Measurements from ENCODE around the gene TOPBP1. TPM values are rescaled to one million over a fixed set of nuclear protein-coding genes. Genes with fewer than 3 reads are reported as not detected.

TOPBP1 gene
- total and polyA plus RNA-seq, 2 experiments from 2014 or later: 8.0 to 29.0 TPM

DNA sequence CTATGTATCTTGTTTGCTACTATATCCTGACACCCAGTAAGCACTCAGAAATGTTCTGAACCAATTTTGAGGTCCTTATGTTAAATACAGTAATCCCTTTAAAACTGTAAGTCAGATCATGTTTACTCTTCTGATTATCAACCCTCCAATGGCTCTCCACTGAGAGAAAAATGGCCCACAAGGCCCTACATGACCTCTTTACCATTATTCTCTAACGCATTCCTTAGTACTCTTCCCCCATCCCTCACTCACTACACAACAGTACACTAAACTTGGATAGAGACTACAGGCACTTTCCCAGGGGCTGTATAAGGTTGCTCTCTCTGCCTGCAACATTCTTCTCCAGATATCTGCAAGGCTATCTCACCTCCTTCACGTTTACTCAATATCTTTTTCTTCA lies 1.9 kb downstream of the TOPBP1 start:
- Histone ChIP-seq H3K36me3 (replicated peaks; ENCODE audit: insufficient read depth, low read depth) (no peaks in the 10 kb centered on the region), H3K4me3 (no peak overlapping the region), H3K4me1 (ENCODE audit: insufficient read depth) (peaks cover 11% of the 10 kb centered on the region), H3K27me3 (no peaks in the 10 kb centered on the region), H3K9me2 (replicated peaks; ENCODE audit: insufficient read depth) (no peaks in the 10 kb centered on the region), H3K4me2 (peak overlapping the region; percentile 83), H3K79me2 (peaks cover 45% of the 10 kb centered on the region), H4K20me1 (ENCODE audit: insufficient read depth, poor library complexity, severe bottlenecking) (no peaks in the 10 kb centered on the region), H2AFZ (no peak overlapping the region), H3K9me3 (ENCODE audit: low read depth) (no peaks in the 10 kb centered on the region), H3K27ac (no peak overlapping the region)
- DNase-seq (ENCODE audit: low spot score): no peak
- WGBS (ENCODE audit: low lambda C conversion rate, missing lambda C conversion rate): 61% methylated on average over 2 of the region's 2 CpGs
- no peak for TF ChIP-seq EZH2phosphoT487 (IDR thresholded peaks at IDR 0.05; ENCODE audit: low read depth, severe bottlenecking, unreplicated experiment)
- TF ChIP-seq EZH2 (IDR thresholded peaks at IDR 0.05; ENCODE audit: borderline replicate concordance): no peak
- TF ChIP-seq, protein P1, sequence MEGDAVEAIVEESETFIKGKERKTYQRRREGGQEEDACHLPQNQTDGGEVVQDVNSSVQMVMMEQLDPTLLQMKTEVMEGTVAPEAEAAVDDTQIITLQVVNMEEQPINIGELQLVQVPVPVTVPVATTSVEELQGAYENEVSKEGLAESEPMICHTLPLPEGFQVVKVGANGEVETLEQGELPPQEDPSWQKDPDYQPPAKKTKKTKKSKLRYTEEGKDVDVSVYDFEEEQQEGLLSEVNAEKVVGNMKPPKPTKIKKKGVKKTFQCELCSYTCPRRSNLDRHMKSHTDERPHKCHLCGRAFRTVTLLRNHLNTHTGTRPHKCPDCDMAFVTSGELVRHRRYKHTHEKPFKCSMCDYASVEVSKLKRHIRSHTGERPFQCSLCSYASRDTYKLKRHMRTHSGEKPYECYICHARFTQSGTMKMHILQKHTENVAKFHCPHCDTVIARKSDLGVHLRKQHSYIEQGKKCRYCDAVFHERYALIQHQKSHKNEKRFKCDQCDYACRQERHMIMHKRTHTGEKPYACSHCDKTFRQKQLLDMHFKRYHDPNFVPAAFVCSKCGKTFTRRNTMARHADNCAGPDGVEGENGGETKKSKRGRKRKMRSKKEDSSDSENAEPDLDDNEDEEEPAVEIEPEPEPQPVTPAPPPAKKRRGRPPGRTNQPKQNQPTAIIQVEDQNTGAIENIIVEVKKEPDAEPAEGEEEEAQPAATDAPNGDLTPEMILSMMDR (IDR thresholded peaks at IDR 0.05; ENCODE audit: poor library complexity): no peak

DNA sequence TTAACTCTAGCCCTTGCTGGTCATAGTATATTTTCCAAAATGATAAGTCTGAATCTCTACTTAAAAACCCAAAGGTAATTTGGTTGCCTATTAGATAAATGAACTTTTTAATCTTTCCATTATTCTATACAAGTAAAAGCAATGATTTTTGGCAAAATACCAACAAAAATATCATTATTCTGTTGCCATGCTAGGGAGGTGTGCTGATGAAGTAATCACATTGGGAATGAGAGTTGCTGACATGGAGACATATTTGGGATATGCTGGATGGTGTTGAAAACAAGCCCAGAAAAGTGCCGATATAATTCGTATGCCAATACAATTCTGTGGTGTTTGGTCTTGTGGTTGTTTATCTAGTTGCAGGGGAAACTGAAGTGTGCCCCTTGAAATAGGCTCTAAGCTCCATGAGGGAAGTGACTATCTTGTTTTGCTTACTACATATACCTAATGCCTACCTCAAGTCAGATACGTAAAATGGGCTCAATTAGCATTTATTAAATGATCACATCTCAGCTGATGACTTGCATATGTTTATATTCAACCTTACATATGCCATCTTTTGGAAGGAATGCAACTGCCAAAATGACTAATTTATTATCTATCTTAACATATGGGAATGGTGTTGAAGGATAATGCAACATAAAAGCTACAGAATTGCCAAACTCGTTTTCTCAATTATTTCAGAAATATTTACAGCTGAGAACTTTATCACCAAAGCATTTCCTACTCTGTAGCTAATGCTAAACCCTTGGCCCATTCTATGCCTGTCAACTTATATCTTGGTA lies 5.8 kb downstream of the TOPBP1 start:
- H3K4me1 ChIP-seq (ENCODE audit: insufficient read depth): no peaks in the 10 kb centered on the region
- no peak for DNase-seq (ENCODE audit: low spot score)
- no peaks in the 10 kb centered on the region for H4K20me1 ChIP-seq (ENCODE audit: insufficient read depth, poor library complexity, severe bottlenecking)
- H3K9me2 ChIP-seq (replicated peaks; ENCODE audit: insufficient read depth): no peaks in the 10 kb centered on the region
- no peaks in the 10 kb centered on the region for H3K27me3 ChIP-seq
- no peak overlapping the region for H3K4me2 ChIP-seq
- no peak overlapping the region for H3K4me3 ChIP-seq
- no peak for TF ChIP-seq EZH2phosphoT487 (IDR thresholded peaks at IDR 0.05; ENCODE audit: low read depth, severe bottlenecking, unreplicated experiment)
- TF ChIP-seq EZH2 (IDR thresholded peaks at IDR 0.05; ENCODE audit: borderline replicate concordance): no peak
- TF ChIP-seq, protein P1 (IDR thresholded peaks at IDR 0.05; ENCODE audit: poor library complexity): no peak
- peaks cover 23% of the 10 kb centered on the region for H3K79me2 ChIP-seq
- WGBS (ENCODE audit: low lambda C conversion rate, missing lambda C conversion rate): 98% methylated on average over 4 of the region's 4 CpGs
- H3K9me3 ChIP-seq (ENCODE audit: low read depth): no peaks in the 10 kb centered on the region
- H3K27ac ChIP-seq: no peak overlapping the region
- no peaks in the 10 kb centered on the region for H3K36me3 ChIP-seq (replicated peaks; ENCODE audit: insufficient read depth, low read depth)
- no peak overlapping the region for H2AFZ ChIP-seq

DNA sequence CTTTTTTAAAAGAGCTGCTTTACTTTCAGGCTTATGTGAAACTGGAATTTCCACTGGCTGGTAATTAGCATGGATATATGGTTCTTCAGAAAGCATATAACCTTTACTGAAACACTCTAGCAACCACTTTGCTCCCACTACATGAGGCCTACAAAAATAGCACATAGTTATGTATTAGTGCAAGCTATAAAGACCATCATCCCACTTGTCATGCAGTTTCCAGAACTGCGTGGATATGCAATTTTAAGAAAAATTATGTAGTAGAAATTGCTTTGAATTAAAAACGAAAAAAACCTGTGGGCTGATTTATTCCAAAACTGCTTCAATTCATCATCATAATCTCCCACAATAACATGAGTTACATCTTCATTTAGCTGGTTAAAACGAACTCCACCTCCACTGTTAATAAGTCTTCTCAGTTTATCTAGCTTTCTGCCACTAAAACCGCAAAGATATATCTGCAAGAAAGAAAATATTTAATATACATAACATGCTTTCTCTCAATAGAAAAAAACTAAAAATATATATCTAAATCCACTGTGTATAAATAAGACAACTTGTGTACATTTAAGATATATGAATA lies 12.2 kb downstream of the TOPBP1 start:
- TF ChIP-seq EZH2 (IDR thresholded peaks at IDR 0.05; ENCODE audit: borderline replicate concordance): no peak
- TF ChIP-seq, protein P1 (IDR thresholded peaks at IDR 0.05; ENCODE audit: poor library complexity): no peak
- no peak for TF ChIP-seq EZH2phosphoT487 (IDR thresholded peaks at IDR 0.05; ENCODE audit: low read depth, severe bottlenecking, unreplicated experiment)
- no peak overlapping the region for H3K4me2 ChIP-seq
- H4K20me1 ChIP-seq (ENCODE audit: insufficient read depth, poor library complexity, severe bottlenecking): no peaks in the 10 kb centered on the region
- no peaks in the 10 kb centered on the region for H3K36me3 ChIP-seq (replicated peaks; ENCODE audit: insufficient read depth, low read depth)
- no peaks in the 10 kb centered on the region for H3K9me3 ChIP-seq (ENCODE audit: low read depth)
- H3K27me3 ChIP-seq: no peaks in the 10 kb centered on the region
- no peak overlapping the region for H2AFZ ChIP-seq
- H3K4me1 ChIP-seq (ENCODE audit: insufficient read depth): no peaks in the 10 kb centered on the region
- 92% methylated on average over 4 of the region's 4 CpGs for WGBS (ENCODE audit: low lambda C conversion rate, missing lambda C conversion rate)
- H3K79me2 ChIP-seq: no peaks in the 10 kb centered on the region
- no peak overlapping the region for H3K27ac ChIP-seq
- no peaks in the 10 kb centered on the region for H3K9me2 ChIP-seq (replicated peaks; ENCODE audit: insufficient read depth)
- DNase-seq (ENCODE audit: low spot score): no peak
- H3K4me3 ChIP-seq: no peak overlapping the region
